HepG2 (cell line): Measurements from ENCODE around the gene ARL3.

ENCODE experiments used
- ATM ChIP-seq: fragments of 450-650 bp; IDR thresholded peaks from 2 replicates; pipeline ENCODE4 v1.7.1; 2017; ENCODE audit warnings: mild to moderate bottlenecking, borderline replicate concordance
- BRCA1 ChIP-seq: sonication (generic); formaldehyde crosslinking; IDR thresholded peaks from 2 replicates; pipeline ENCODE4 v1.4.0; 2020; ENCODE audit warnings: missing genetic modification reagents
- FOXP1 ChIP-seq, 2 experiments: fragments of 450-650 bp in 1 of 2; IDR thresholded peaks; 2 replicates each; pipeline ENCODE4 v1.6.1; 2017 to 2018; ENCODE audit warnings: antibody characterized with exemption in 1 of 2
- HOXD1 ChIP-seq: sonication (generic); formaldehyde crosslinking; IDR thresholded peaks from 2 replicates; pipeline ENCODE4 v1.5.0; 2020; ENCODE audit warnings: missing genetic modification reagents
- TAF1 ChIP-seq: sonication (generic); formaldehyde crosslinking; IDR thresholded peaks from 2 replicates; pipeline ENCODE4 v1.4.0; 2020; ENCODE audit warnings: missing genetic modification reagents
- ZNF652 ChIP-seq: IDR thresholded peaks from 2 replicates; pipeline ENCODE4 v1.6.1; 2016; ENCODE audit warnings: low read depth, borderline replicate concordance
- TF ChIP-seq, protein P1 (sequence below): sonication (generic); formaldehyde crosslinking; IDR thresholded peaks from 2 replicates; pipeline ENCODE4 v1.4.0; 2020; ENCODE audit warnings: mild to moderate bottlenecking, missing genetic modification reagents, borderline replicate concordance
- TF ChIP-seq, protein P2 (sequence below): IDR thresholded peaks from 2 replicates; pipeline ENCODE4 v1.6.1; 2016

DNA sequence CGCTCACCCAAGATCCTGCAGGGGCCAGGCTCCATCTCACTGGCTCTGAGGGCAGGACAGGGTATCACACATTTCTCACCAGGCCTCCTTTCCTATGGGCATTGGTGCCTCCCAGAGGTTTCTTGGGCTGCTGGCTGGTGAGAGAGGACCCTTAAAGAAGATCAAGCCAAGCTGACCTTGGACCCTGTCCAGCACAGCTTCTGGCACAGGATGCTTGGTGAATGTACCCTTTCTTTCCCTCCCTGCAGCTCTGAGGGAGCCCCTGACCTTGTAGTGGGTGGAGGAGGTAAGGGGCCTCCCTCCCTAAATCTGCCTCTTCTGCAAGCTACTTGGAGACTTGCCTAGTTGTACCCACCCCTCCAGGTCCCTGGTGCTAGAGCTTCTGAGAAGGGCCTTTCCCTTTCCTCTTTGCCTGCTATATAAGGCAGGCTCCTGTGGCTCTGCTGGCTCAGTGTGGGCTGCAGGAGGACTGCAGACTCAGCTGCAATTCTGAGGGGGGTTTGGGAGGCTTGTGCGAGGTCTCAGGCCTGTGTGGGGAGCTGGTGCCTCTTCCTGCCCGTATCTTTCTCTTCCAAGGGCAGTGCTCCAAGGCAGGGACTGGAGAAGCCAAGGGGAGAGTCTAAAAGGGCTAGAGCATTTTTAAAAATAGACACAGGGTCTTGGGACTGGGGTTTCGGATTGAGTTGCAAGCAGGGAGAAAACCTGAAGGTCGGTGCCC lies 81.6 kb downstream of the ARL3 start:
- TF ChIP-seq, protein P1, sequence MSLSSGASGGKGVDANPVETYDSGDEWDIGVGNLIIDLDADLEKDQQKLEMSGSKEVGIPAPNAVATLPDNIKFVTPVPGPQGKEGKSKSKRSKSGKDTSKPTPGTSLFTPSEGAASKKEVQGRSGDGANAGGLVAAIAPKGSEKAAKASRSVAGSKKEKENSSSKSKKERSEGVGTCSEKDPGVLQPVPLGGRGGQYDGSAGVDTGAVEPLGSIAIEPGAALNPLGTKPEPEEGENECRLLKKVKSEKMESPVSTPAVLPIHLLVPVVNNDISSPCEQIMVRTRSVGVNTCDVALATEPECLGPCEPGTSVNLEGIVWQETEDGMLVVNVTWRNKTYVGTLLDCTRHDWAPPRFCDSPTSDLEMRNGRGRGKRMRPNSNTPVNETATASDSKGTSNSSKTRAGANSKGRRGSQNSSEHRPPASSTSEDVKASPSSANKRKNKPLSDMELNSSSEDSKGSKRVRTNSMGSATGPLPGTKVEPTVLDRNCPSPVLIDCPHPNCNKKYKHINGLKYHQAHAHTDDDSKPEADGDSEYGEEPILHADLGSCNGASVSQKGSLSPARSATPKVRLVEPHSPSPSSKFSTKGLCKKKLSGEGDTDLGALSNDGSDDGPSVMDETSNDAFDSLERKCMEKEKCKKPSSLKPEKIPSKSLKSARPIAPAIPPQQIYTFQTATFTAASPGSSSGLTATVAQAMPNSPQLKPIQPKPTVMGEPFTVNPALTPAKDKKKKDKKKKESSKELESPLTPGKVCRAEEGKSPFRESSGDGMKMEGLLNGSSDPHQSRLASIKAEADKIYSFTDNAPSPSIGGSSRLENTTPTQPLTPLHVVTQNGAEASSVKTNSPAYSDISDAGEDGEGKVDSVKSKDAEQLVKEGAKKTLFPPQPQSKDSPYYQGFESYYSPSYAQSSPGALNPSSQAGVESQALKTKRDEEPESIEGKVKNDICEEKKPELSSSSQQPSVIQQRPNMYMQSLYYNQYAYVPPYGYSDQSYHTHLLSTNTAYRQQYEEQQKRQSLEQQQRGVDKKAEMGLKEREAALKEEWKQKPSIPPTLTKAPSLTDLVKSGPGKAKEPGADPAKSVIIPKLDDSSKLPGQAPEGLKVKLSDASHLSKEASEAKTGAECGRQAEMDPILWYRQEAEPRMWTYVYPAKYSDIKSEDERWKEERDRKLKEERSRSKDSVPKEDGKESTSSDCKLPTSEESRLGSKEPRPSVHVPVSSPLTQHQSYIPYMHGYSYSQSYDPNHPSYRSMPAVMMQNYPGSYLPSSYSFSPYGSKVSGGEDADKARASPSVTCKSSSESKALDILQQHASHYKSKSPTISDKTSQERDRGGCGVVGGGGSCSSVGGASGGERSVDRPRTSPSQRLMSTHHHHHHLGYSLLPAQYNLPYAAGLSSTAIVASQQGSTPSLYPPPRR (CRISPR knock-in tag) = no peak
- TF ChIP-seq HOXD1 (CRISPR knock-in tag) (no peak), BRCA1 (CRISPR knock-in tag) (no peak), FOXP1 (IDR thresholded peaks at IDR 0.05) (no peak), FOXP1 (CRISPR knock-in tag; IDR thresholded peaks at IDR 0.05) (no peak), TAF1 (CRISPR knock-in tag) (no peak), ZNF652 (CRISPR knock-in tag) (no peak), ATM (no peak)
- TF ChIP-seq, protein P2, sequence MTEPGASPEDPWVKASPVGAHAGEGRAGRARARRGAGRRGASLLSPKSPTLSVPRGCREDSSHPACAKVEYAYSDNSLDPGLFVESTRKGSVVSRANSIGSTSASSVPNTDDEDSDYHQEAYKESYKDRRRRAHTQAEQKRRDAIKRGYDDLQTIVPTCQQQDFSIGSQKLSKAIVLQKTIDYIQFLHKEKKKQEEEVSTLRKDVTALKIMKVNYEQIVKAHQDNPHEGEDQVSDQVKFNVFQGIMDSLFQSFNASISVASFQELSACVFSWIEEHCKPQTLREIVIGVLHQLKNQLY (CRISPR knock-in tag) = no peak
